ENCODE results near the gene CENPL. TPM values are rescaled to one million over a fixed set of nuclear protein-coding genes. Genes with fewer than 3 reads are reported as not detected.

The CENPL gene
- total and polyA plus RNA-seq, 10 of the 15 experiments (the other 5 are each of a cell fraction or from before 2014, with no cell fraction given) = 14.9 to 32.1 (median 24.5) TPM

- H3K4me1 ChIP-seq (ENCODE audit: control insufficient read depth, insufficient read depth, low read length) = no peaks in the 10 kb centered on the region
- no peak for DNase-seq (ENCODE audit: low read depth, low spot score)
- FAIRE-seq = no peak
- no peak for ATAC-seq
- no peaks in the 10 kb centered on the region for H3K27me3 ChIP-seq (replicated peaks in 1 of 2; ENCODE audit: control insufficient read depth in 2 of 2, insufficient read depth in 2 of 2, low read length in 1 of 2)
- TF ChIP-seq, protein P1, sequence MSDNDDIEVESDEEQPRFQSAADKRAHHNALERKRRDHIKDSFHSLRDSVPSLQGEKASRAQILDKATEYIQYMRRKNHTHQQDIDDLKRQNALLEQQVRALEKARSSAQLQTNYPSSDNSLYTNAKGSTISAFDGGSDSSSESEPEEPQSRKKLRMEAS (IDR thresholded peaks at IDR 0.05; ENCODE audit: low read depth, low read length) = no peak
- TF ChIP-seq SRF (IDR thresholded peaks at IDR 0.05; ENCODE audit: low read depth in 2 of 2, low read length in 2 of 2) (no peak), EED (IDR thresholded peaks at IDR 0.05; ENCODE audit: low read depth) (no peak), E4F1 (IDR thresholded peaks at IDR 0.05; ENCODE audit: borderline replicate concordance, partially characterized antibody) (no peak), ELK1 (IDR thresholded peaks at IDR 0.05; ENCODE audit: low read depth, low read length) (no peak), ASH2L (IDR thresholded peaks at IDR 0.05; ENCODE audit: borderline replicate concordance, low read depth) (no peak), POLR2AphosphoS5 (IDR thresholded peaks at IDR 0.05; ENCODE audit: low read length) (no peak), POLR2A (IDR thresholded peaks at IDR 0.05; ENCODE audit: low read depth, low read length) (no peak), SREBF1 (IDR thresholded peaks at IDR 0.05; ENCODE audit: low read length) (no peak), BCLAF1 (IDR thresholded peaks at IDR 0.05) (no peak), TARDBP (IDR thresholded peaks at IDR 0.05; ENCODE audit: borderline replicate concordance) (no peak)
- TF ChIP-seq, protein P2, sequence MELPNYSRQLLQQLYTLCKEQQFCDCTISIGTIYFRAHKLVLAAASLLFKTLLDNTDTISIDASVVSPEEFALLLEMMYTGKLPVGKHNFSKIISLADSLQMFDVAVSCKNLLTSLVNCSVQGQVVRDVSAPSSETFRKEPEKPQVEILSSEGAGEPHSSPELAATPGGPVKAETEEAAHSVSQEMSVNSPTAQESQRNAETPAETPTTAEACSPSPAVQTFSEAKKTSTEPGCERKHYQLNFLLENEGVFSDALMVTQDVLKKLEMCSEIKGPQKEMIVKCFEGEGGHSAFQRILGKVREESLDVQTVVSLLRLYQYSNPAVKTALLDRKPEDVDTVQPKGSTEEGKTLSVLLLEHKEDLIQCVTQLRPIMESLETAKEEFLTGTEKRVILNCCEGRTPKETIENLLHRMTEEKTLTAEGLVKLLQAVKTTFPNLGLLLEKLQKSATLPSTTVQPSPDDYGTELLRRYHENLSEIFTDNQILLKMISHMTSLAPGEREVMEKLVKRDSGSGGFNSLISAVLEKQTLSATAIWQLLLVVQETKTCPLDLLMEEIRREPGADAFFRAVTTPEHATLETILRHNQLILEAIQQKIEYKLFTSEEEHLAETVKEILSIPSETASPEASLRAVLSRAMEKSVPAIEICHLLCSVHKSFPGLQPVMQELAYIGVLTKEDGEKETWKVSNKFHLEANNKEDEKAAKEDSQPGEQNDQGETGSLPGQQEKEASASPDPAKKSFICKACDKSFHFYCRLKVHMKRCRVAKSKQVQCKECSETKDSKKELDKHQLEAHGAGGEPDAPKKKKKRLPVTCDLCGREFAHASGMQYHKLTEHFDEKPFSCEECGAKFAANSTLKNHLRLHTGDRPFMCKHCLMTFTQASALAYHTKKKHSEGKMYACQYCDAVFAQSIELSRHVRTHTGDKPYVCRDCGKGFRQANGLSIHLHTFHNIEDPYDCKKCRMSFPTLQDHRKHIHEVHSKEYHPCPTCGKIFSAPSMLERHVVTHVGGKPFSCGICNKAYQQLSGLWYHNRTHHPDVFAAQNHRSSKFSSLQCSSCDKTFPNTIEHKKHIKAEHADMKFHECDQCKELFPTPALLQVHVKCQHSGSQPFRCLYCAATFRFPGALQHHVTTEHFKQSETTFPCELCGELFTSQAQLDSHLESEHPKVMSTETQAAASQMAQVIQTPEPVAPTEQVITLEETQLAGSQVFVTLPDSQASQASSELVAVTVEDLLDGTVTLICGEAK (IDR thresholded peaks at IDR 0.05; ENCODE audit: borderline replicate concordance) = no peak
- TF ChIP-seq, protein P3, sequence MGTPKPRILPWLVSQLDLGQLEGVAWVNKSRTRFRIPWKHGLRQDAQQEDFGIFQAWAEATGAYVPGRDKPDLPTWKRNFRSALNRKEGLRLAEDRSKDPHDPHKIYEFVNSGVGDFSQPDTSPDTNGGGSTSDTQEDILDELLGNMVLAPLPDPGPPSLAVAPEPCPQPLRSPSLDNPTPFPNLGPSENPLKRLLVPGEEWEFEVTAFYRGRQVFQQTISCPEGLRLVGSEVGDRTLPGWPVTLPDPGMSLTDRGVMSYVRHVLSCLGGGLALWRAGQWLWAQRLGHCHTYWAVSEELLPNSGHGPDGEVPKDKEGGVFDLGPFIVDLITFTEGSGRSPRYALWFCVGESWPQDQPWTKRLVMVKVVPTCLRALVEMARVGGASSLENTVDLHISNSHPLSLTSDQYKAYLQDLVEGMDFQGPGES (IDR thresholded peaks at IDR 0.05) = no peak
- H3K36me3 ChIP-seq (ENCODE audit: control insufficient read depth in 2 of 2, insufficient read depth in 2 of 2, low read length in 1 of 2) = peaks cover 4 to 12% of the 10 kb centered on the region in 2 experiments
- BruUV-seq (replicated peaks) = no TSS peak
- no peak overlapping the region for H3K4me2 ChIP-seq (ENCODE audit: control insufficient read depth, insufficient read depth)
- ChIA-PET POLR2A (interaction anchor here (0.7 kb wide), 1 partner anchor 17 kb away, joined by 3 read pairs; no protein-coding TSS in a partner anchor), SMC1A (ENCODE audit: uncharacterized antibody, unreplicated experiment) (no interaction called here), CTCF (interaction anchor here (0.7 to 1.5 kb wide), 2 partner anchors 9 to 239 kb away, joined by 3 read pairs; no protein-coding TSS in a partner anchor), RAD21 (ENCODE audit: unreplicated experiment) (no interaction called here)
- in situ Hi-C loops (cut with MboI) (no loop called here), intact Hi-C loops (cut with micrococcal nuclease; ENCODE audit: unreplicated experiment) (no loop called here)
- no peak overlapping the region for H3K9ac ChIP-seq (ENCODE audit: control insufficient read depth, insufficient read depth, low read length)
- 99% methylated on average over 7 of the region's 7 CpGs for whole genome bisulfite sequencing (ENCODE audit: insufficient coverage, insufficient replicate concordance, low lambda C conversion rate, missing lambda C conversion rate)
- no peaks in the 10 kb centered on the region for H3K79me2 ChIP-seq (ENCODE audit: control insufficient read depth, insufficient read depth, low read length)
- H3K9me3 ChIP-seq (replicated peaks; ENCODE audit: control insufficient read depth, insufficient read depth, low read length) = no peaks in the 10 kb centered on the region; the same call in 1 of the 3 replicates
- H3K27ac ChIP-seq (ENCODE audit: control insufficient read depth, insufficient read depth) = no peak overlapping the region
- H3K4me3 ChIP-seq = no peak overlapping the region
- no peak overlapping the region for H2AFZ ChIP-seq (ENCODE audit: control insufficient read depth, low read depth, low read length)
- H4K20me1 ChIP-seq (ENCODE audit: control insufficient read depth, insufficient read depth) = no peaks in the 10 kb centered on the region
These were observed 66.6 kb downstream of the CENPL start for GRCh38 chr1:173758110-173758509.

All from GM12878 (cell line).